GM12878 (cell line): ENCODE results near the gene ARPC5L. TPM values are rescaled to one million over a fixed set of nuclear protein-coding genes. Genes with fewer than 3 reads are reported as not detected.
A peak's percentile ranks its signal among the peaks of the same experiment; 100 is the strongest.

Experiments
- CEBPZ ChIP-seq: fragments of 150-350 bp; IDR thresholded peaks from 2 replicates; pipeline ENCODE4 v1.6.1; 2016; ENCODE audit warnings: low read depth, low read length
- CHD4 ChIP-seq: fragments of 200-600 bp; sonication (generic); IDR thresholded peaks from 2 replicates; pipeline ENCODE4 v1.6.1; 2016; ENCODE audit warnings: mild to moderate bottlenecking
- ETV6 ChIP-seq, 2 experiments: fragments of 450-650 bp in 1 of 2; IDR thresholded peaks in 1 of 2; conservative IDR thresholded peaks in 1 of 2; 2 replicates each; pipeline ENCODE4 v1.6.1; 2014; ENCODE audit warnings: antibody characterized with exemption in 1 of 2, borderline replicate concordance in 1 of 2, low read depth in 1 of 2, mild to moderate bottlenecking in 1 of 2, moderate library complexity in 1 of 2
- FOXK2 ChIP-seq: fragments of 450-650 bp; IDR thresholded peaks from 2 replicates; pipeline ENCODE4 v1.6.1; 2017; ENCODE audit warnings: mild to moderate bottlenecking, moderate library complexity
- HDAC6 ChIP-seq: fragments of 200-600 bp; sonication (generic); IDR thresholded peaks from one replicate; pipeline ENCODE4 v1.8.0; 2017; ENCODE audit warnings: antibody characterized with exemption; ENCODE audit not compliant: unreplicated experiment
- IKZF1 ChIP-seq: fragments of 450-650 bp; conservative IDR thresholded peaks from 2 replicates; pipeline ENCODE4 v1.6.1; 2017; ENCODE audit warnings: antibody characterized with exemption, mild to moderate bottlenecking
- MEF2B ChIP-seq: fragments of 450-650 bp; IDR thresholded peaks from 2 replicates; pipeline ENCODE4 v1.6.1; 2018; ENCODE audit warnings: mild to moderate bottlenecking, moderate library complexity; ENCODE audit not compliant: partially characterized antibody, poor library complexity, severe bottlenecking
- MXI1 ChIP-seq: fragments of 150-350 bp; IDR thresholded peaks from 2 replicates; pipeline ENCODE4 v1.6.1; 2011; ENCODE audit warnings: low read depth, mild to moderate bottlenecking, inconsistent platforms, low read length, improper control_type of control experiment
- MYB ChIP-seq: fragments of 150-350 bp; IDR thresholded peaks from 2 replicates; pipeline ENCODE4 v1.6.1; 2014; ENCODE audit warnings: mild to moderate bottlenecking, low read depth, low read length, borderline replicate concordance
- PAX8 ChIP-seq: fragments of 450-650 bp; IDR thresholded peaks from 2 replicates; pipeline ENCODE4 v1.6.1; 2017; ENCODE audit warnings: mild to moderate bottlenecking, moderate library complexity
- RAD51 ChIP-seq: fragments of 450-650 bp; IDR thresholded peaks from 2 replicates; pipeline ENCODE4 v1.6.1; 2016; ENCODE audit warnings: moderate library complexity, mild to moderate bottlenecking, inconsistent platforms
- RFX5 ChIP-seq: IDR thresholded peaks from 2 replicates; pipeline ENCODE4 v1.6.1; 2011; ENCODE audit warnings: low read depth, low read length, improper control_type of control experiment
- SMAD1 ChIP-seq: fragments of 450-650 bp; IDR thresholded peaks from 2 replicates; pipeline ENCODE4 v1.6.1; 2018; ENCODE audit warnings: mild to moderate bottlenecking, low read depth; ENCODE audit not compliant: partially characterized antibody
- SP1 ChIP-seq: IDR thresholded peaks from one replicate; pipeline ENCODE4 v1.6.1; 2011; ENCODE audit warnings: low read depth, low read length
- SRF ChIP-seq, 2 experiments: IDR thresholded peaks; 2 replicates each; pipeline ENCODE4 v1.6.1; 2011; ENCODE audit warnings: low read depth in 2 of 2, low read length in 2 of 2, mild to moderate bottlenecking in 1 of 2, moderate library complexity in 1 of 2
- TARDBP ChIP-seq: IDR thresholded peaks from 2 replicates; pipeline ENCODE4 v1.6.1; 2016; ENCODE audit warnings: borderline replicate concordance
- ZBTB40 ChIP-seq: fragments of 450-650 bp; IDR thresholded peaks from 2 replicates; pipeline ENCODE4 v1.6.1; 2016; ENCODE audit warnings: mild to moderate bottlenecking, moderate library complexity, borderline replicate concordance
- polyA plus RNA-seq, 11 experiments: library from polyadenylated mRNA; depleted of rRNA in 4 of 11; unstranded in 6 of 11; stranded (reverse) in 5 of 11; fragments of >200 nt; fragmentation: Nextera tagmentation in 4 of 11; fragmentation: Illumina TruSeq in 1 of 11; extraction: Ambion mirVana in 4 of 11; extraction: Trizol in 1 of 11; gene quantifications; 1 replicate in 1 of 11; 2 replicates in 10 of 11; pipeline versions ENCODE4 v1.2.1 to v1.2.3, GENCODE V29; 2011 to 2016; ENCODE audit warnings: inconsistent platforms in 2 of 11, missing spikeins in 2 of 11, low read depth in 1 of 11
- total RNA-seq, 4 experiments: library from RNA; depleted of rRNA in 3 of 4; stranded (reverse); fragments of >200 nt in 3 of 4; fragmentation: Illumina TruSeq in 1 of 4; extraction: Trizol in 1 of 4; gene quantifications; 2 replicates each; pipeline versions ENCODE4 v1.2.1 to v1.2.3, GENCODE V29; 2013 to 2021

ARPC5L gene
- total and polyA plus RNA-seq, 10 of the 15 experiments (the other 5 are each of a cell fraction or from before 2014, with no cell fraction given) = 42.3 to 207 (median 104) TPM

GRCh38 chr9:124835026-124835557 lies 26.8 kb upstream of the ARPC5L start (continued):
- TF ChIP-seq IKZF1 (0 out of 2 replicates have a peak, but pooled peaks have one; percentile 10), SRF (IDR thresholded peaks at IDR 0.05; ENCODE audit: low read depth in 2 of 2, low read length in 2 of 2) (no peak), CEBPZ (no peak), RFX5 (no peak), SP1 (no peak), ETV6 (conservative IDR thresholded peaks at IDR 0.05 in 1 of 2, IDR thresholded peaks at IDR 0.05 in 1 of 2; ENCODE audit: borderline replicate concordance in 1 of 2, low read depth in 1 of 2) (no peak), TARDBP (no peak), FOXK2 (no peak), MXI1 (no peak), ZBTB40 (no peak), RAD51 (no peak), HDAC6 (no peak), CHD4 (no peak), MEF2B (peak; percentile 46), PAX8 (no peak), SMAD1 (peak; percentile 84), MYB (no peak)
